HS-27A (cell line): ENCODE measurements around the gene CHCHD6.

Experiments
- DNase-seq: peaks from one replicate; pipeline ENCODE4 v3.0.0-alpha.2; 2012; ENCODE audit warnings: low read depth, missing footprints

The CHCHD6 gene

GRCh38 chr3:126994661-126995245 lies 290.7 kb downstream of the CHCHD6 start:
- no peak for DNase-seq

- no peak for DNase-seq
These were observed 291.3 kb downstream of the CHCHD6 start for GRCh38 chr3:126995254-126995780.

- DNase-seq = no peak
These were observed 292.0 kb downstream of the CHCHD6 start for GRCh38 chr3:126995926-126996512.

- DNase-seq = no peak
These were observed 292.9 kb downstream of the CHCHD6 start for GRCh38 chr3:126996905-126997304.

GRCh38 chr3:126997455-126998038 lies 293.5 kb downstream of the CHCHD6 start:
- no peak for DNase-seq

GRCh38 chr3:126998320-126998719 lies 294.3 kb downstream of the CHCHD6 start:
- no peak for DNase-seq

- DNase-seq = no peak
These were observed 294.7 kb downstream of the CHCHD6 start for GRCh38 chr3:126998728-126999127.

- DNase-seq = no peak
These were observed 295.3 kb downstream of the CHCHD6 start for GRCh38 chr3:126999383-126999782.

- no peak for DNase-seq
These were observed 296.1 kb downstream of the CHCHD6 start for GRCh38 chr3:127000119-127000518.

- DNase-seq = no peak
These were observed 296.7 kb downstream of the CHCHD6 start for GRCh38 chr3:127000761-127001160.

- no peak for DNase-seq
These were observed 297.6 kb downstream of the CHCHD6 start for GRCh38 chr3:127001486-127002194.

- peak; percentile 68 for DNase-seq
These were observed 298.4 kb downstream of the CHCHD6 start for GRCh38 chr3:127002195-127003174.

GRCh38 chr3:127003175-127003555 lies 299.1 kb downstream of the CHCHD6 start:
- DNase-seq = no peak

GRCh38 chr3:127003601-127004280 lies 299.7 kb downstream of the CHCHD6 start:
- no peak for DNase-seq

- no peak for DNase-seq
These were observed 300.8 kb downstream of the CHCHD6 start for GRCh38 chr3:127004641-127005397.

- no peak for DNase-seq
These were observed 301.9 kb downstream of the CHCHD6 start for GRCh38 chr3:127005864-127006500.

- no peak for DNase-seq
These were observed 302.9 kb downstream of the CHCHD6 start for GRCh38 chr3:127006781-127007436.

GRCh38 chr3:127008236-127008635 lies 304.2 kb downstream of the CHCHD6 start:
- DNase-seq = no peak

GRCh38 chr3:127009531-127009930 lies 305.5 kb downstream of the CHCHD6 start:
- DNase-seq = no peak
